H1 (cell line): ENCODE measurements around the gene VPS72. TPM values are rescaled to one million over a fixed set of nuclear protein-coding genes. Genes with fewer than 3 reads are reported as not detected.

Experiments used
- CTCF ChIA-PET: fragments of 300-600 bp; sonication (Branson Sonifier 250); formaldehyde crosslinking; loops from one replicate; lab custom pipeline; 2021; ENCODE audit not compliant: partially characterized antibody; lab: Charles Lee
- POLR2A ChIA-PET: fragments of 300-600 bp; sonication (Branson Sonifier 250); formaldehyde crosslinking; loops from one replicate; lab custom pipeline; 2021; ENCODE audit warnings: inconsistent platforms; ENCODE audit not compliant: partially characterized antibody; lab: Charles Lee
- DNase-seq, 2 experiments: peaks; one replicate each; pipeline versions ENCODE4 v3.0.0 to v3.0.0-alpha.2; 2010 to 2022; ENCODE audit warnings: low spot score in 2 of 2, low read depth in 1 of 2, mixed read lengths in 1 of 2
- FAIRE-seq: peaks from 2 replicates; lab custom pipeline; 2011; peaks lifted over from hg19 to GRCh38; lab: Jason Lieb, UNC
- H2AFZ ChIP-seq: 2 replicates; pipeline ENCODE4 v1.8.1; 2012; ENCODE audit warnings: low read length, inconsistent platforms
- H2AK5ac ChIP-seq: 2 replicates; pipeline ENCODE4 v1.6.1; 2013; ENCODE audit warnings: low read depth, low read length
- H2BK120ac ChIP-seq: replicated peaks from 2 replicates; pipeline ENCODE3; 2013; ENCODE audit warnings: low read depth, low read length, inconsistent platforms
- H2BK12ac ChIP-seq: 2 replicates; pipeline ENCODE4 v1.6.1; 2013; ENCODE audit warnings: low read depth, low read length
- H2BK15ac ChIP-seq: 2 replicates; pipeline ENCODE4 v1.6.1; 2013; ENCODE audit warnings: low read length
- H2BK20ac ChIP-seq: 2 replicates; pipeline ENCODE4 v1.6.1; 2013; ENCODE audit warnings: low read length
- H2BK5ac ChIP-seq: 2 replicates; pipeline ENCODE4 v1.6.1; 2013; ENCODE audit warnings: low read depth, low read length
- H3K14ac ChIP-seq: 2 replicates; pipeline ENCODE4 v1.6.1; 2013; ENCODE audit warnings: inconsistent platforms; ENCODE audit not compliant: insufficient read length
- H3K18ac ChIP-seq: 2 replicates; pipeline ENCODE4 v1.6.1; 2013; ENCODE audit warnings: low read length; ENCODE audit errors: extremely low read depth
- H3K23ac ChIP-seq: 2 replicates; pipeline ENCODE4 v1.6.1; 2013; ENCODE audit warnings: inconsistent platforms; ENCODE audit not compliant: insufficient read length
- H3K23me2 ChIP-seq: 2 replicates; pipeline ENCODE4 v1.6.1; 2013; ENCODE audit warnings: low read depth, low read length
- H3K27ac ChIP-seq: 2 replicates; pipeline ENCODE4 v1.6.1; 2011; ENCODE audit warnings: low read depth, low read length, inconsistent platforms
- H3K27me3 ChIP-seq, 4 experiments: replicated peaks in 1 of 4; 1 replicate in 1 of 4; 2 replicates in 3 of 4; pipeline versions ENCODE4 v1.6.1 to v1.8.1; 2011 to 2013; ENCODE audit warnings: low read length in 3 of 4, mild to moderate bottlenecking in 3 of 4, inconsistent platforms in 2 of 4, mixed read lengths in 2 of 4, moderate library complexity in 1 of 4; ENCODE audit not compliant: control insufficient read depth in 3 of 4, insufficient read depth in 3 of 4; ENCODE audit errors: extremely low read depth in 1 of 4
- H3K36me3 ChIP-seq, 4 experiments: 2 replicates each; pipeline versions ENCODE4 v1.6.1 to v1.8.1; 2011 to 2013; ENCODE audit warnings: mild to moderate bottlenecking in 4 of 4, low read length in 3 of 4, moderate library complexity in 2 of 4, control low read depth in 1 of 4, inconsistent platforms in 1 of 4; ENCODE audit not compliant: insufficient read depth in 4 of 4, control insufficient read depth in 2 of 4
- H3K4ac ChIP-seq: replicated peaks from 2 replicates; pipeline ENCODE3; 2013; ENCODE audit warnings: low read length, low read depth, mixed read lengths, inconsistent platforms; ENCODE audit not compliant: insufficient read length
- H3K4me1 ChIP-seq, 4 experiments: replicated peaks in 1 of 4; 1 replicate in 1 of 4; 2 replicates in 3 of 4; pipeline versions ENCODE4 v1.6.1 to v1.8.1; 2011 to 2013; ENCODE audit warnings: low read length in 3 of 4, inconsistent platforms in 2 of 4, mixed read lengths in 1 of 4; ENCODE audit not compliant: insufficient read depth in 4 of 4, control insufficient read depth in 3 of 4
- H3K4me2 ChIP-seq, 2 experiments: 2 replicates each; pipeline versions ENCODE4 v1.6.1 to v1.8.1; 2011 to 2013; ENCODE audit warnings: low read depth in 2 of 2, low read length in 2 of 2, control low read depth in 1 of 2, inconsistent platforms in 1 of 2, mild to moderate bottlenecking in 1 of 2; ENCODE audit not compliant: insufficient read depth in 1 of 2
- H3K4me3 ChIP-seq, 4 experiments: fragments of 200-600, 300-600 bp in 1 of 4; sonication (generic), shearing (Covaris generic), sonication (Bioruptor Twin) in 1 of 4; 2 replicates each; pipeline versions ENCODE4 v1.5.1 to v1.8.1; 2011 to 2016; ENCODE audit warnings: low read length in 4 of 4, low read depth in 3 of 4, control low read depth in 2 of 4, inconsistent platforms in 2 of 4, mild to moderate bottlenecking in 2 of 4, mixed read lengths in 1 of 4, moderate library complexity in 1 of 4; ENCODE audit not compliant: insufficient read depth in 2 of 4; ENCODE audit errors: extremely low read depth in 1 of 4
- H3K56ac ChIP-seq: replicated peaks from 2 replicates; pipeline ENCODE3; 2013; ENCODE audit warnings: low read depth, mild to moderate bottlenecking, mixed read lengths, low read length, inconsistent platforms; ENCODE audit not compliant: insufficient read length
- H3K79me1 ChIP-seq: 2 replicates; pipeline ENCODE4 v1.6.1; 2013; ENCODE audit warnings: low read depth, low read length, control low read depth
- H3K79me2 ChIP-seq, 2 experiments: 2 replicates each; pipeline versions ENCODE4 v1.6.1 to v1.8.1; 2012 to 2013; ENCODE audit warnings: low read length in 2 of 2, mild to moderate bottlenecking in 2 of 2, inconsistent platforms in 1 of 2; ENCODE audit not compliant: insufficient read depth in 2 of 2, control insufficient read depth in 1 of 2
- H3K9ac ChIP-seq, 4 experiments: replicated peaks in 1 of 4; 1 replicate in 1 of 4; 2 replicates in 3 of 4; pipeline versions ENCODE4 v1.6.1 to v1.8.1; 2011 to 2013; ENCODE audit warnings: low read depth in 3 of 4, low read length in 3 of 4, control low read depth in 2 of 4, mild to moderate bottlenecking in 2 of 4, moderate library complexity in 2 of 4, inconsistent platforms in 1 of 4; ENCODE audit errors: extremely low read depth in 1 of 4
- H3K9me3 ChIP-seq, 2 experiments: 2 replicates each; pipeline versions ENCODE4 v1.6.1 to v1.8.1; 2012 to 2013; ENCODE audit warnings: mild to moderate bottlenecking in 2 of 2, moderate library complexity in 2 of 2, control low read depth in 1 of 2, inconsistent platforms in 1 of 2, low read depth in 1 of 2, low read length in 1 of 2, mixed read lengths in 1 of 2; ENCODE audit not compliant: insufficient read depth in 2 of 2
- H4K20me1 ChIP-seq, 2 experiments: replicated peaks in 1 of 2; 2 replicates each; pipeline versions ENCODE3 to v1.8.1; 2011 to 2013; ENCODE audit warnings: inconsistent platforms in 2 of 2, low read length in 2 of 2, mild to moderate bottlenecking in 1 of 2; ENCODE audit not compliant: insufficient read depth in 2 of 2, control insufficient read depth in 1 of 2
- H4K5ac ChIP-seq: 2 replicates; pipeline ENCODE4 v1.6.1; 2013; ENCODE audit warnings: low read length, low read depth, mixed read lengths, inconsistent platforms; ENCODE audit not compliant: insufficient read length
- H4K8ac ChIP-seq: 2 replicates; pipeline ENCODE4 v1.8.0; 2013; ENCODE audit warnings: mild to moderate bottlenecking, moderate library complexity, low read length, inconsistent platforms; ENCODE audit not compliant: insufficient read depth; ENCODE audit errors: extremely low read depth
- H4K91ac ChIP-seq: replicated peaks from 2 replicates; pipeline ENCODE3; 2013; ENCODE audit warnings: low read length, mixed read lengths, inconsistent platforms; ENCODE audit not compliant: insufficient read length
- BACH1 ChIP-seq: IDR thresholded peaks from 2 replicates; pipeline ENCODE4 v1.6.1; 2012; ENCODE audit warnings: low read length, improper control_type of control experiment
- CHD2 ChIP-seq: IDR thresholded peaks from 2 replicates; pipeline ENCODE4 v1.6.1; 2012; ENCODE audit warnings: low read length, improper control_type of control experiment
- CREB1 ChIP-seq: IDR thresholded peaks from 2 replicates; pipeline ENCODE4 v1.6.1; 2012; ENCODE audit warnings: inconsistent platforms
- EGR1 ChIP-seq: IDR thresholded peaks from 2 replicates; pipeline ENCODE4 v1.6.1; 2011; ENCODE audit warnings: low read depth, low read length, borderline replicate concordance
- KDM1A ChIP-seq: fragments of 200-600, 300-600 bp; sonication (generic); IDR thresholded peaks from 2 replicates; pipeline ENCODE4 v1.7.1; 2016; ENCODE audit warnings: mild to moderate bottlenecking, low read length, borderline replicate concordance
- NANOG ChIP-seq: IDR thresholded peaks from 2 replicates; pipeline ENCODE4 v1.6.1; 2011; ENCODE audit warnings: low read length, low read depth, mild to moderate bottlenecking, inconsistent platforms; ENCODE audit not compliant: insufficient read depth, poor library complexity, severe bottlenecking
- POLR2A ChIP-seq, 2 experiments: IDR thresholded peaks; 1 replicate in 1 of 2; 2 replicates in 1 of 2; pipeline ENCODE4 v1.6.1; 2011; ENCODE audit warnings: low read depth in 2 of 2, low read length in 2 of 2, mild to moderate bottlenecking in 2 of 2; ENCODE audit errors: control extremely low read depth in 1 of 2
- SP1 ChIP-seq: IDR thresholded peaks from 2 replicates; pipeline ENCODE4 v1.6.1; 2011; ENCODE audit warnings: low read depth, low read length
- TCF12 ChIP-seq: IDR thresholded peaks from 2 replicates; pipeline ENCODE4 v1.6.1; 2011; ENCODE audit warnings: low read depth, mild to moderate bottlenecking, low read length
- TEAD4 ChIP-seq: IDR thresholded peaks from 2 replicates; pipeline ENCODE4 v1.6.1; 2012; ENCODE audit warnings: low read depth, low read length, inconsistent platforms, mixed read lengths
- WGBS, 2 experiments: shearing (Covaris generic) in 1 of 2; methylation state at CpG; one replicate each; pipeline versions ENCODE4 v1.1.6 to v1.1.7; 2013 to 2015; ENCODE audit warnings: low lambda C conversion rate in 2 of 2, mixed read lengths in 2 of 2, inconsistent platforms in 1 of 2, low coverage in 1 of 2, missing lambda C conversion rate in 1 of 2; ENCODE audit not compliant: insufficient replicate concordance in 2 of 2, insufficient coverage in 1 of 2, insufficient read length in 1 of 2; ENCODE audit errors: extremely low coverage in 1 of 2, missing lambda C conversion rate in 1 of 2; 5-methylcytosine and 5-hydroxymethylcytosine counted together
- polyA plus RNA-seq, 7 experiments: library from polyadenylated mRNA; depleted of rRNA in 3 of 7; stranded (reverse) in 5 of 7; unstranded in 2 of 7; fragments of >200 nt in 5 of 7; fragments of 200-250 nt in 2 of 7; gene quantifications; 1 replicate in 5 of 7; 2 replicates in 1 of 7; 4 replicates in 1 of 7; pipeline versions ENCODE4 v1.2.1 to v1.2.3, GENCODE V29; 2011 to 2013; ENCODE audit warnings: missing spikeins in 2 of 7, mixed read lengths in 2 of 7
- total RNA-seq: library from RNA; stranded (reverse); fragmentation: NEBNext Ultra II Directional; extraction: Animal tissue kit (Norgen Biotek cat#: 25700); gene quantifications from 2 replicates; pipeline ENCODE4 v1.2.1, GENCODE V29; 2021
- TF ChIP-seq, protein P1 (sequence below): IDR thresholded peaks from 2 replicates; pipeline ENCODE4 v1.6.1; 2012; ENCODE audit warnings: inconsistent platforms
- TF ChIP-seq, protein P2 (sequence below): IDR thresholded peaks from 2 replicates; pipeline ENCODE4 v1.6.1; 2012; ENCODE audit warnings: inconsistent platforms

VPS72 gene
- total and polyA plus RNA-seq, 2 of the 8 experiments (the other 6 are each of a cell fraction or from before 2014, with no cell fraction given), result 86.6 to 121 TPM

DNA sequence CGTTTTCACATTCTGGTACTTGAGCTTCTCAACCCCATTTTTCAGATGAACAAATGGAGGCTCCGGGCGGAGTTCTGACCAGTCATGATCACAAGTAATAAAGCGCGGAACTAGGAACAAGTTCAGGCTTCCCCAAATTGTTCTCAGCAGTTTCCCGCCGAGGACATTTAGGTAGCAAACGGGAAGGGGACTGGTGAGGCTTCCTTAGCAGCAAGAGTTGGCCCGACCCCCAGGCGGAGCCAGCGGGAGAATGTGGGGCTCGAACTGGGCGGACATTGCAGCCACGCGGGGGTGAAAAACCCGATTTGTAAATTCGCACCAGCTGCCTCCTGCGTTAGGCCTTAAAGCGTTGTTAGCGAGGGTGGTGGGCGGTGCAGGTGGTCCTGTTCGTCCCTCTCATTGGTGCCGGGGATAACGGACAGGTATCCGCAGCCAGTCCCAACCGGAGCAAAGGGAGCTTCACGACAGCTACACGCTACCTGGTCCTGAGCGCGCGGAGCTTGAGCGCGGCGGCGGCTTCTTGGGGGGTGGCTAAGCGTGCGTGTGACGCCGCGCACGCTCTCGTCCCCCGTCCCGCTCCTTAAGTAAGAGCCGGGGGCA, 58.9 kb downstream of the VPS72 start:
- peaks cover 0 to 12% (median 8%) of the 10 kb centered on the region in 4 experiments; a peak in 5 of 7 replicates for H3K4me1 ChIP-seq
- FAIRE-seq (peak; percentile 98), DNase-seq (peak; percentile 87 to 91)
- peak overlapping the region; percentile 58 for H4K91ac ChIP-seq
- H2BK20ac ChIP-seq, result no peak overlapping the region
- H2BK5ac ChIP-seq, result no peak overlapping the region
- no peak overlapping the region for H3K14ac ChIP-seq
- WGBS, 2 experiments, result 9% methylated on average over 37 of the region's 45 CpGs; no CpG with 5 or more reads in 1 of the 2 experiments
- H2AK5ac ChIP-seq, result no peak overlapping the region
- H3K79me2 ChIP-seq, result no peaks in the 10 kb centered on the region
- H3K27ac ChIP-seq, result peak overlapping the region; percentile 42; the same call in 1 of the 2 replicates
- peaks cover 0 to 4% of the 10 kb centered on the region in 2 experiments for H4K20me1 ChIP-seq
- H3K4me3 ChIP-seq, result peak overlapping the region; percentile 37 to 64 (median 45); a peak in 7 of 8 replicates
- H3K79me1 ChIP-seq, result no peaks in the 10 kb centered on the region
- peaks cover 0 to 28% (median 20%) of the 10 kb centered on the region in 4 experiments; a peak in 5 of 7 replicates for H3K27me3 ChIP-seq
- H3K23ac ChIP-seq, result no peak overlapping the region
- peak overlapping the region; percentile 84 to 90 for H3K4me2 ChIP-seq
- POLR2A ChIA-PET, result interaction anchor here (0.7 to 9.8 kb wide), 15 partner anchors 8 to 157 kb away, joined by 3 to 124 read pairs (median 4); partner anchors contain the start of genes CERS2, LYSMD1, PSMD4 and SCNM1
- H2AFZ ChIP-seq, result peak overlapping the region; percentile 47; the same call in 1 of the 2 replicates
- H3K23me2 ChIP-seq, result peaks cover 15% of the 10 kb centered on the region
- CTCF ChIA-PET, result interaction anchor here (0.5 to 7.9 kb wide), 15 partner anchors 9 to 509 kb away, joined by 3 to 94 read pairs (median 5); partner anchors contain the start of genes GABPB2, SCNM1 and TNFAIP8L2
- H2BK15ac ChIP-seq, result no peak overlapping the region
- H2BK12ac ChIP-seq, result no peak overlapping the region; the same call in 1 of the 2 replicates
- no peaks in the 10 kb centered on the region for H3K9me3 ChIP-seq
- H3K18ac ChIP-seq, result peak overlapping the region; percentile 66; the same call in 1 of the 2 replicates
- no peak overlapping the region for H4K5ac ChIP-seq
- no peak overlapping the region for H2BK120ac ChIP-seq
- H3K36me3 ChIP-seq, result peaks cover 0 to 6% (median 2%) of the 10 kb centered on the region in 4 experiments; a peak in 2 of 8 replicates
- H3K9ac ChIP-seq, result peak overlapping the region in 3 of 4 experiments; percentile 26 to 67 (median 29); a peak in 4 of 7 replicates
- H3K4ac ChIP-seq, result no peak overlapping the region
- H3K56ac ChIP-seq, result peak overlapping the region; percentile 38
- H4K8ac ChIP-seq, result peak overlapping the region; percentile 60; the same call in 1 of the 2 replicates
- TF ChIP-seq, protein P1, sequence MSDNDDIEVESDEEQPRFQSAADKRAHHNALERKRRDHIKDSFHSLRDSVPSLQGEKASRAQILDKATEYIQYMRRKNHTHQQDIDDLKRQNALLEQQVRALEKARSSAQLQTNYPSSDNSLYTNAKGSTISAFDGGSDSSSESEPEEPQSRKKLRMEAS, result peak; percentile 67
- TF ChIP-seq KDM1A (peak; percentile 95), POLR2A (IDR thresholded peaks at IDR 0.05; ENCODE audit: control extremely low read depth in 1 of 2, low read depth in 2 of 2, low read length in 2 of 2) (peak in 1 of 2 experiments; percentile 67; a peak in 1 of 3 replicates), BACH1 (peak; percentile 9; the same call in 1 of the 2 replicates), TEAD4 (peak; percentile 37; the same call in 1 of the 2 replicates), CREB1 (peak; percentile 77), NANOG (no peak), EGR1 (no peak), TCF12 (no peak), CHD2 (peak; percentile 80), SP1 (peak; percentile 94)
- TF ChIP-seq, protein P2, sequence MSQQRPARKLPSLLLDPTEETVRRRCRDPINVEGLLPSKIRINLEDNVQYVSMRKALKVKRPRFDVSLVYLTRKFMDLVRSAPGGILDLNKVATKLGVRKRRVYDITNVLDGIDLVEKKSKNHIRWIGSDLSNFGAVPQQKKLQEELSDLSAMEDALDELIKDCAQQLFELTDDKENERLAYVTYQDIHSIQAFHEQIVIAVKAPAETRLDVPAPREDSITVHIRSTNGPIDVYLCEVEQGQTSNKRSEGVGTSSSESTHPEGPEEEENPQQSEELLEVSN, result peak; percentile 75
